PFSK-1 (cell line): ENCODE measurements around the gene YIPF6.

Experiments used
- FOXP2 ChIP-seq: optimal IDR thresholded peaks from 2 replicates; pipeline ENCODE3; 2011; ENCODE audit warnings: borderline replicate concordance, control low read depth, inconsistent platforms; ENCODE audit not compliant: insufficient read depth; ENCODE audit errors: extremely low read length, extremely low read depth
- POLR2AphosphoS5 ChIP-seq: IDR thresholded peaks from 2 replicates; pipeline ENCODE4 v1.6.1; 2012; ENCODE audit warnings: low read depth, mild to moderate bottlenecking, control low read depth, low read length, moderate library complexity
- REST ChIP-seq, 2 experiments: IDR thresholded peaks; 2 replicates each; pipeline versions ENCODE4 v1.6.1 to v1.8.0; 2011 to 2012; ENCODE audit warnings: low read depth in 2 of 2, low read length in 2 of 2, control low read depth in 1 of 2, inconsistent platforms in 1 of 2, mild to moderate bottlenecking in 1 of 2, moderate library complexity in 1 of 2; ENCODE audit not compliant: insufficient read depth in 1 of 2
- TAF1 ChIP-seq: IDR thresholded peaks from 2 replicates; pipeline ENCODE4 v1.6.1; 2012; ENCODE audit warnings: low read length, control low read depth, borderline replicate concordance; ENCODE audit not compliant: insufficient read depth

GRCh38 chrX:68574240-68574639 lies 75.4 kb downstream of the YIPF6 start:
- no peak for TF ChIP-seq POLR2AphosphoS5
- TF ChIP-seq REST (IDR thresholded peaks at IDR 0.05; ENCODE audit: insufficient read depth in 1 of 2, low read depth in 2 of 2, low read length in 2 of 2), result no peak
- TF ChIP-seq TAF1, result no peak
- no peak for TF ChIP-seq FOXP2
